DOHH2 (cell line): ENCODE data around the gene SPAG16.

Experiments
- H3F3A ChIP-seq: fragments of 200-600 bp; sonication (generic), shearing (Covaris generic); 2 replicates; pipeline ENCODE4 v1.6.0; 2016; ENCODE audit warnings: antibody characterized with exemption, mild to moderate bottlenecking; ENCODE audit not compliant: control insufficient read depth, insufficient read depth
- H3K27ac ChIP-seq: fragments of 200-600 bp; sonication (generic); 2 replicates; pipeline ENCODE4 v1.5.1; 2014; ENCODE audit warnings: low read depth, mild to moderate bottlenecking, low read length, moderate library complexity
- H3K27me3 ChIP-seq: fragments of 200-600 bp; sonication (generic); 2 replicates; pipeline ENCODE4 v1.6.1; 2014; ENCODE audit warnings: mild to moderate bottlenecking, low read length, mixed read lengths; ENCODE audit not compliant: control insufficient read depth
- H3K36me3 ChIP-seq: fragments of 200-600 bp; sonication (generic); 2 replicates; pipeline ENCODE4 v1.6.1; 2014; ENCODE audit warnings: mild to moderate bottlenecking, low read length, moderate library complexity, mixed read lengths; ENCODE audit not compliant: control insufficient read depth
- H3K4me1 ChIP-seq: fragments of 200-600 bp; sonication (generic); 2 replicates; pipeline ENCODE4 v1.6.1; 2014; ENCODE audit warnings: mild to moderate bottlenecking, low read length, mixed read lengths; ENCODE audit not compliant: control insufficient read depth
- H3K4me2 ChIP-seq: fragments of 200-600 bp; sonication (generic); 2 replicates; pipeline ENCODE4 v1.6.0; 2014; ENCODE audit warnings: mild to moderate bottlenecking, low read length, moderate library complexity
- H3K4me3 ChIP-seq: fragments of 200-600 bp; sonication (generic); 2 replicates; pipeline ENCODE4 v1.5.1; 2014; ENCODE audit warnings: mild to moderate bottlenecking, low read length, mixed read lengths
- H3K79me2 ChIP-seq: fragments of 200-600 bp; sonication (generic); 2 replicates; pipeline ENCODE4 v1.6.1; 2014; ENCODE audit warnings: mild to moderate bottlenecking, low read length, mixed read lengths; ENCODE audit not compliant: control insufficient read depth
- H3K9me2 ChIP-seq: fragments of 200-600 bp; sonication (generic); replicated peaks from 2 replicates; pipeline ENCODE4 v1.6.1; 2014; ENCODE audit warnings: mild to moderate bottlenecking, low read length, mixed read lengths; ENCODE audit not compliant: control insufficient read depth
- H3K9me3 ChIP-seq: fragments of 200-600 bp; sonication (generic); 2 replicates; pipeline ENCODE4 v1.6.1; 2014; ENCODE audit warnings: antibody characterized with exemption, low read length, mixed read lengths; ENCODE audit not compliant: control insufficient read depth, insufficient read depth
- H4K20me1 ChIP-seq: fragments of 200-600 bp; sonication (generic); 2 replicates; pipeline ENCODE4 v1.6.0; 2014; ENCODE audit warnings: low read depth, mild to moderate bottlenecking, antibody characterized with exemption, low read length, moderate library complexity; ENCODE audit not compliant: control insufficient read depth, insufficient read depth
- EZH2phosphoT487 ChIP-seq: fragments of 200-600 bp; sonication (generic); IDR thresholded peaks from 2 replicates; pipeline ENCODE4 v1.6.1; 2017; ENCODE audit warnings: borderline replicate concordance, mild to moderate bottlenecking, antibody characterized with exemption, low read length, moderate library complexity, mixed read lengths
- TF ChIP-seq, protein P1 (sequence below): fragments of 200-600 bp; sonication (generic); IDR thresholded peaks from one replicate; pipeline ENCODE4 v1.5.1; 2014; ENCODE audit warnings: antibody characterized with exemption, mild to moderate bottlenecking, low read depth, low read length; ENCODE audit not compliant: poor library complexity, severe bottlenecking

Gene SPAG16

DNA sequence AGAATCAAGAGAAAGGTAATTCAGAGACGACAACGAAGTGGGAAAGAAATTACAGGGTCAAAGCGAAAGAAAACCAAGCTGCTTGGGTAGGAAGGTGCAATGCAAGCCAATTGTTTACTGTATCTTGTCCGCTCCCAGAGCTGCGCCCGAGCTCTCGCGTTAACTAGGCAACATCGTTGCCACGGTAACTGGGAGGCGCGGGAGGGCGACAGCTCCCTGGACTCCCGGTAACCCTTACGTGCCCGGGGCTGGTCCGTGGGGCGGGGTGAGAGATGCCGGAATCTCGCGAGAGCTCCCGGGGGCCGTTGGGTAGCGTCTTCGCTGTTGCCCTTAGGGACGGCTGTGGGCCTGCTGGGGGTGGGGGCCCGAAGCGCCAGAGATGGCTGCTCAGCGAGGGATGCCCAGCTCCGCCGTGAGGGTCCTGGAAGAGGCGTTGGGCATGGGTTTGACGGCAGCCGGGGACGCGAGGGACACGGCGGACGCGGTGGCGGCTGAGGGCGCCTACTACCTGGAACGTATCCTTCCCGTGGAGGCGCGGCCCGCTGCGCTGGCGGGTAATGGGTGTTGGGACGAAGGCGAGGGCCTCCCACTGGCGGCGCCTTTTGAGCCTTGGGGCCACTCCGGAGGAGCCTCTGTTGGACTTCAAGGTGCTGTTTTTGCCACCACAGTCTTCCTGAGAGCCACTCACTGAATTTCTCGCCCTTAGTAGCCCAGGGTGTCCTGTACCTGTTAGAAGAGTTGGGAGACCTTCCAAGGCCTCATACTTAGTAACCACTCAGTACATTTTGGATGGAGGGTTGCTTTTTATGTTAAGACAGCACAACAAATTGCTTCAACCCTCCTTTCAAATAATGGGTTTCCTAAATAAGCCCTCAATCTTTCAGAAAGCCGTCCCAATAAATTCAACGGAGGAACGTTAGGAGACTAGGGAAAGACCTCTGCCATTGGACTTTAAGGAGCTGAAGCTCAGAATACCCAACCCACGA is at the start of gene SPAG16:
Gene SPAG16 (plus strand): TSS at position 360 of the 986 bp plus-strand sequence.
- Histone ChIP-seq H3K79me2 (peaks cover 3% of the 10 kb centered on the region; the same call in 1 of the 2 replicates), H3F3A (no peaks in the 10 kb centered on the region), H3K4me3 (peak within 1 kb of the TSS; percentile 76), H3K27me3 (no peaks in the 10 kb centered on the region), H3K4me1 (peaks cover 19% of the 10 kb centered on the region), H3K9me2 (no peaks in the 10 kb centered on the region), H3K4me2 (peak within 1 kb of the TSS; percentile 69), H3K36me3 (no peaks in the 10 kb centered on the region), H3K27ac (no peak within 1 kb of the TSS), H4K20me1 (no peaks in the 10 kb centered on the region), H3K9me3 (no peaks in the 10 kb centered on the region)
- no peak for TF ChIP-seq EZH2phosphoT487
- TF ChIP-seq, protein P1, sequence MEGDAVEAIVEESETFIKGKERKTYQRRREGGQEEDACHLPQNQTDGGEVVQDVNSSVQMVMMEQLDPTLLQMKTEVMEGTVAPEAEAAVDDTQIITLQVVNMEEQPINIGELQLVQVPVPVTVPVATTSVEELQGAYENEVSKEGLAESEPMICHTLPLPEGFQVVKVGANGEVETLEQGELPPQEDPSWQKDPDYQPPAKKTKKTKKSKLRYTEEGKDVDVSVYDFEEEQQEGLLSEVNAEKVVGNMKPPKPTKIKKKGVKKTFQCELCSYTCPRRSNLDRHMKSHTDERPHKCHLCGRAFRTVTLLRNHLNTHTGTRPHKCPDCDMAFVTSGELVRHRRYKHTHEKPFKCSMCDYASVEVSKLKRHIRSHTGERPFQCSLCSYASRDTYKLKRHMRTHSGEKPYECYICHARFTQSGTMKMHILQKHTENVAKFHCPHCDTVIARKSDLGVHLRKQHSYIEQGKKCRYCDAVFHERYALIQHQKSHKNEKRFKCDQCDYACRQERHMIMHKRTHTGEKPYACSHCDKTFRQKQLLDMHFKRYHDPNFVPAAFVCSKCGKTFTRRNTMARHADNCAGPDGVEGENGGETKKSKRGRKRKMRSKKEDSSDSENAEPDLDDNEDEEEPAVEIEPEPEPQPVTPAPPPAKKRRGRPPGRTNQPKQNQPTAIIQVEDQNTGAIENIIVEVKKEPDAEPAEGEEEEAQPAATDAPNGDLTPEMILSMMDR, result no peak

- no peaks in the 10 kb centered on the region for H3K9me3 ChIP-seq
Observed at GRCh38 chr2:213234641-213235040, 49.6 kb upstream of the SPAG16 start.

DNA sequence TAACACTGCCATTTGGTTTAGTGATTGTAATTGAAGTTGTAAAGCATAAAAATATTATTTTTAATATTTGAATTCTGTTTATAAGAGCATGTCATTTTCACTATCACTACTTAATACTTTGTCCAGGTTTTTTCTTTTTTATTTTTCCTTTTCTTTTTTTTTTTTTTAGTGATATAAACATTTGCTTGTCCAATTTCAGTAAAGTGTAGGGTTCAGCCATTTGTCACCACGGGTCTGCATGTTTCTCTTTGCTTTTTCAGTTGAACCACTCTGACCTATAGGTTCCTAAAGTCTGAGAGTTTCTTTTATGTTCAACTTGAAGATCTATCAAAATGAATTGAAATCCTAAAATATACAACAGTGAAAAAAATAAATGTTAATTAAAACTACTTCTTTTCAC is 48.5 kb upstream of the SPAG16 start:
- Histone ChIP-seq H3K4me3 (peak overlapping the region; percentile 63), H3K36me3 (no peaks in the 10 kb centered on the region; the same call in 1 of the 2 replicates), H3F3A (peaks cover 56% of the 10 kb centered on the region), H3K9me2 (no peaks in the 10 kb centered on the region), H3K27ac (peak overlapping the region; percentile 96), H3K27me3 (no peaks in the 10 kb centered on the region), H3K9me3 (no peaks in the 10 kb centered on the region), H3K4me2 (peak overlapping the region; percentile 83), H3K79me2 (peaks cover 9% of the 10 kb centered on the region), H4K20me1 (no peaks in the 10 kb centered on the region), H3K4me1 (peaks cover 97% of the 10 kb centered on the region)
- no peak for TF ChIP-seq EZH2phosphoT487
- TF ChIP-seq, protein P1, result no peak

More at GRCh38 chr2:213234641-213235040, 49.6 kb upstream of the SPAG16 start:
- Histone ChIP-seq H3K36me3 (no peaks in the 10 kb centered on the region; the same call in 1 of the 2 replicates), H3K79me2 (peaks cover 9% of the 10 kb centered on the region), H3K4me3 (peak overlapping the region; percentile 52), H3K9me2 (no peaks in the 10 kb centered on the region), H3K4me1 (peaks cover 97% of the 10 kb centered on the region), H3K27me3 (no peaks in the 10 kb centered on the region), H3F3A (peaks cover 52% of the 10 kb centered on the region), H4K20me1 (no peaks in the 10 kb centered on the region), H3K27ac (peak overlapping the region; percentile 96), H3K4me2 (peak overlapping the region; percentile 60)
- TF ChIP-seq, protein P1, result no peak
- no peak for TF ChIP-seq EZH2phosphoT487
